AG04449 (cell line): ENCODE results near the gene P2RX7.

Source experiments
- CTCF ChIA-PET: fragments of 350-600 bp; formaldehyde crosslinking; extraction: SDS; loops from one replicate; lab custom pipeline; 2021; ENCODE audit warnings: antibody characterized with exemption; lab: Yijun Ruan, JAX
- POLR2A ChIA-PET: fragments of 400-600, 350-600 bp; formaldehyde crosslinking; extraction: SDS; loops from one replicate; lab custom pipeline; 2020; ENCODE audit warnings: antibody characterized with exemption, inconsistent platforms; lab: Yijun Ruan, JAX
- DNase-seq: peaks from one replicate; pipeline ENCODE4 v3.0.0-alpha.2; 2010; ENCODE audit warnings: low read depth, low spot score
- H3K4me3 ChIP-seq: 2 replicates; pipeline ENCODE4 v1.5.1; 2011; ENCODE audit warnings: low read depth, mild to moderate bottlenecking, control low read depth, low read length
- CTCF ChIP-seq: IDR thresholded peaks from one replicate; pipeline ENCODE4 v1.5.1; 2011; ENCODE audit warnings: mild to moderate bottlenecking, moderate library complexity, low read length, control low read depth, inconsistent platforms; ENCODE audit not compliant: insufficient read depth; ENCODE audit errors: missing control alignments

Gene P2RX7

GRCh38 chr12:121107681-121108080 is 25.0 kb upstream of the P2RX7 start:
- ChIA-PET CTCF (interaction anchor here (1.2 to 4.0 kb wide), 2 partner anchors 11 to 524 kb away, joined by 4 to 24 read pairs; no protein-coding TSS in a partner anchor), POLR2A (no interaction called here)
- TF ChIP-seq CTCF, result no peak
- no peak for DNase-seq
- no peak overlapping the region for H3K4me3 ChIP-seq

GRCh38 chr12:121108492-121108891 is 24.2 kb upstream of the P2RX7 start:
- ChIA-PET POLR2A (no interaction called here), CTCF (interaction anchor here (0.7 to 7.4 kb wide), 6 partner anchors 8 to 526 kb away, joined by 3 to 45 read pairs (median 24); partner anchors contain the start of gene POP5)
- no peak overlapping the region for H3K4me3 ChIP-seq
- no peak for DNase-seq
- TF ChIP-seq CTCF, result no peak

GRCh38 chr12:121110211-121110940 is 22.3 kb upstream of the P2RX7 start:
- H3K4me3 ChIP-seq, result no peak overlapping the region
- ChIA-PET CTCF (interaction anchor here (0.8 to 7.4 kb wide), 21 partner anchors 9 to 784 kb away, joined by 3 to 45 read pairs (median 4); partner anchors contain the start of gene POP5), POLR2A (no interaction called here)
- peak; percentile 85 for TF ChIP-seq CTCF
- no peak for DNase-seq

- no peak overlapping the region for H3K4me3 ChIP-seq
- no peak for TF ChIP-seq CTCF
- no peak for DNase-seq
- CTCF ChIA-PET, result interaction anchor here (0.6 to 7.4 kb wide), 8 partner anchors 7 to 529 kb away, joined by 3 to 45 read pairs (median 14); partner anchors contain the start of genes P2RX7 and POP5
- POLR2A ChIA-PET, result no interaction called here
These were observed 21.0 kb upstream of the P2RX7 start for GRCh38 chr12:121111684-121112083.

GRCh38 chr12:121112496-121112895 is 20.2 kb upstream of the P2RX7 start:
- ChIA-PET POLR2A (no interaction called here), CTCF (interaction anchor here (0.9 to 7.4 kb wide), 5 partner anchors 12 to 530 kb away, joined by 3 to 45 read pairs (median 3); partner anchors contain the start of genes P2RX7 and POP5)
- DNase-seq, result no peak
- H3K4me3 ChIP-seq, result no peak overlapping the region
- TF ChIP-seq CTCF, result no peak

GRCh38 chr12:121113057-121113456 is 19.6 kb upstream of the P2RX7 start:
- CTCF ChIA-PET, result interaction anchor here (1.1 to 7.4 kb wide), 3 partner anchors 18 to 531 kb away, joined by 3 to 45 read pairs (median 3); partner anchors contain the start of genes P2RX7 and POP5
- DNase-seq, result no peak
- no peak overlapping the region for H3K4me3 ChIP-seq
- POLR2A ChIA-PET, result no interaction called here
- TF ChIP-seq CTCF, result no peak
